ENCODE data around the gene EEF1AKMT1. TPM values are rescaled to one million over a fixed set of nuclear protein-coding genes. Genes with fewer than 3 reads are reported as not detected.
A peak's percentile ranks its signal among the peaks of the same experiment; 100 is the strongest.

The EEF1AKMT1 gene
- total RNA-seq, 1 donor from 2014 or later, result 12.3 TPM

GRCh38 chr13:20713014-20713376, 60.8 kb downstream of the EEF1AKMT1 start:
- no peaks in the 10 kb centered on the region for H3K36me3 ChIP-seq
- H3K9me3 ChIP-seq (ENCODE audit: low read depth), result no peaks in the 10 kb centered on the region
- no peaks in the 10 kb centered on the region for H4K20me1 ChIP-seq (ENCODE audit: low read depth)
- DNase-seq (ENCODE audit: low spot score), result peak; percentile 45
- TF ChIP-seq EZH2 (IDR thresholded peaks at IDR 0.05) (no peak), CTCF (IDR thresholded peaks at IDR 0.05) (no peak)
- H3K27me3 ChIP-seq, result no peaks in the 10 kb centered on the region
- peak overlapping the region; percentile 22 for H3K4me3 ChIP-seq
- Mint-ChIP-seq H3K9me3 (no peaks in the 10 kb centered on the region), H3K4me3 (no peak overlapping the region), H3K36me3 (no peaks in the 10 kb centered on the region), H3K4me1 (peaks cover 38% of the 10 kb centered on the region), H3K27me3 (ENCODE audit: insufficient read depth, low read depth) (peaks cover 20% of the 10 kb centered on the region), H3K27ac (no peak overlapping the region)
- no peaks in the 10 kb centered on the region for H3K79me2 ChIP-seq (ENCODE audit: low read depth)
- peaks cover 44% of the 10 kb centered on the region for H3K4me1 ChIP-seq
- no peak overlapping the region for H3K9ac ChIP-seq
- no peak overlapping the region for H3K27ac ChIP-seq
- peaks cover 29% of the 10 kb centered on the region for H3F3A ChIP-seq (ENCODE audit: low read depth)
- H3K4me2 ChIP-seq, result peak overlapping the region; percentile 66
- H2AFZ ChIP-seq (replicated peaks), result peak overlapping the region; percentile 99

GRCh38 chr13:20711301-20712044, 62.3 kb downstream of the EEF1AKMT1 start:
- H3K9me3 ChIP-seq (ENCODE audit: low read depth), result no peaks in the 10 kb centered on the region
- H4K20me1 ChIP-seq (ENCODE audit: low read depth), result no peaks in the 10 kb centered on the region
- TF ChIP-seq EZH2 (IDR thresholded peaks at IDR 0.05) (no peak), CTCF (IDR thresholded peaks at IDR 0.05) (peak; percentile 23)
- H3K79me2 ChIP-seq (ENCODE audit: low read depth), result no peaks in the 10 kb centered on the region
- Mint-ChIP-seq H3K4me3 (no peak overlapping the region), H3K9me3 (no peaks in the 10 kb centered on the region), H3K27ac (no peak overlapping the region), H3K36me3 (no peaks in the 10 kb centered on the region), H3K4me1 (peaks cover 28% of the 10 kb centered on the region), H3K27me3 (ENCODE audit: insufficient read depth, low read depth) (peaks cover 16% of the 10 kb centered on the region)
- H3K4me3 ChIP-seq, result no peak overlapping the region
- H3K27ac ChIP-seq, result no peak overlapping the region
- H2AFZ ChIP-seq (replicated peaks), result no peak overlapping the region
- no peaks in the 10 kb centered on the region for H3K36me3 ChIP-seq
- no peak overlapping the region for H3K4me2 ChIP-seq
- peaks cover 31% of the 10 kb centered on the region for H3K4me1 ChIP-seq
- DNase-seq (ENCODE audit: low spot score), result peak; percentile 80
- no peak overlapping the region for H3K9ac ChIP-seq
- peaks cover 15% of the 10 kb centered on the region for H3F3A ChIP-seq (ENCODE audit: low read depth)
- H3K27me3 ChIP-seq, result no peaks in the 10 kb centered on the region

GRCh38 chr13:20709782-20710181, 64.0 kb downstream of the EEF1AKMT1 start:
- DNase-seq (ENCODE audit: low spot score), result no peak
- H3K79me2 ChIP-seq (ENCODE audit: low read depth), result no peaks in the 10 kb centered on the region
- TF ChIP-seq EZH2phosphoT487 (IDR thresholded peaks at IDR 0.05) (no peak), CTCF (IDR thresholded peaks at IDR 0.05) (no peak), EZH2 (IDR thresholded peaks at IDR 0.05) (no peak)
- peaks cover 13% of the 10 kb centered on the region for H3F3A ChIP-seq (ENCODE audit: low read depth)
- H3K4me1 Mint-ChIP-seq, result peaks cover 27% of the 10 kb centered on the region
- no peaks in the 10 kb centered on the region for H3K9me3 Mint-ChIP-seq
- no peak overlapping the region for H3K27ac ChIP-seq
- H3K4me3 ChIP-seq, result no peak overlapping the region
- H3K9ac ChIP-seq, result no peak overlapping the region
- no peaks in the 10 kb centered on the region for H3K36me3 ChIP-seq
- H3K4me3 Mint-ChIP-seq, result no peak overlapping the region
- no peaks in the 10 kb centered on the region for H3K36me3 Mint-ChIP-seq
- no peaks in the 10 kb centered on the region for H3K9me3 ChIP-seq (ENCODE audit: low read depth)
- peaks cover 20% of the 10 kb centered on the region for H3K27me3 Mint-ChIP-seq (ENCODE audit: insufficient read depth, low read depth)
- H3K4me1 ChIP-seq, result peaks cover 23% of the 10 kb centered on the region
- no peak overlapping the region for H2AFZ ChIP-seq (replicated peaks)
- H4K20me1 ChIP-seq (ENCODE audit: low read depth), result no peaks in the 10 kb centered on the region
- H3K27ac Mint-ChIP-seq, result no peak overlapping the region
- H3K4me2 ChIP-seq, result no peak overlapping the region
- peaks cover 10% of the 10 kb centered on the region for H3K27me3 ChIP-seq
